Activated CD4-positive, alpha-beta T cell treated with anti-CD3 and anti-CD28 coated beads, Interleukin-2, amount 50 U/mL, for 16 hours (primary cell): Measurements from ENCODE around the gene PALD1.

Experiments used
- DNase-seq: peaks from one replicate; pipeline ENCODE4 v3.0.0-alpha.2; 2020

The PALD1 gene

GRCh38 chr10:70615784-70616522, 137.4 kb downstream of the PALD1 start:
- no peak for DNase-seq

GRCh38 chr10:70616761-70617160, 138.2 kb downstream of the PALD1 start:
- DNase-seq = no peak
